ENCODE measurements around the gene B4GALT6. TPM values are rescaled to one million over a fixed set of nuclear protein-coding genes. Genes with fewer than 3 reads are reported as not detected.

Gene B4GALT6
- 17.8 and 19.4 TPM in 2 replicates for polyA plus RNA-seq
- 13.1 and 15.0 TPM in 2 replicates for polyA minus RNA-seq

GRCh38 chr18:31684279-31685096 lies at the start of gene B4GALT6:
Gene B4GALT6, minus strand, starts transcription at chr18:31684581. Its CDS starts 155 bp downstream, at chr18:31684426.
- H4K20me1 ChIP-seq (ENCODE audit: insufficient read depth), result no peaks in the 10 kb centered on the region
- H3K79me2 ChIP-seq (replicated peaks; ENCODE audit: insufficient read depth, low read length), result peaks cover 44% of the 10 kb centered on the region
- H3K9ac ChIP-seq (ENCODE audit: low read length), result peak within 1 kb of the TSS; percentile 80
- H3F3A ChIP-seq (ENCODE audit: insufficient read depth, low read length, poor library complexity, severe bottlenecking), result peaks cover 2% of the 10 kb centered on the region
- TF ChIP-seq MXI1 (conservative IDR thresholded peaks at IDR 0.05; ENCODE audit: poor library complexity, severe bottlenecking) (no peak), POLR2AphosphoS5 (IDR thresholded peaks at IDR 0.05) (peak; percentile 8), EZH2 (IDR thresholded peaks at IDR 0.05; ENCODE audit: borderline replicate concordance, insufficient read depth, low read length, poor library complexity, severe bottlenecking) (no peak), RAD21 (conservative IDR thresholded peaks at IDR 0.05) (no peak), EP300 (conservative IDR thresholded peaks at IDR 0.05; ENCODE audit: poor library complexity, severe bottlenecking) (no peak), REST (IDR thresholded peaks at IDR 0.05; ENCODE audit: borderline replicate concordance) (no peak), TAF1 (IDR thresholded peaks at IDR 0.05; ENCODE audit: low read depth) (no peak)
- H3K27ac ChIP-seq (ENCODE audit: low read length), result peak within 1 kb of the TSS; percentile 90
- peak within 1 kb of the TSS; percentile 79 for H2AFZ ChIP-seq (ENCODE audit: low read depth, low read length)
- H3K4me3 ChIP-seq (ENCODE audit: low read length), result peak within 1 kb of the TSS; percentile 89
- H3K27me3 ChIP-seq (ENCODE audit: insufficient read depth, low read depth, low read length), result no peaks in the 10 kb centered on the region
- H3K9me3 ChIP-seq (ENCODE audit: low read length), result no peaks in the 10 kb centered on the region
- no peaks in the 10 kb centered on the region for H3K36me3 ChIP-seq (ENCODE audit: insufficient read depth, low read length)
- H3K4me2 ChIP-seq (ENCODE audit: low read length), result peak within 1 kb of the TSS; percentile 92
- no peaks in the 10 kb centered on the region for H3K9me2 ChIP-seq (ENCODE audit: insufficient read depth, low read length)

- no peak overlapping the region for H3K9ac ChIP-seq (ENCODE audit: low read length)
- H2AFZ ChIP-seq (ENCODE audit: low read depth, low read length), result no peak overlapping the region
These were observed 47.2 kb upstream of the B4GALT6 start for GRCh38 chr18:31731628-31732027.

More at GRCh38 chr18:31731628-31732027, 47.2 kb upstream of the B4GALT6 start:
- no peaks in the 10 kb centered on the region for H3K9me3 ChIP-seq (ENCODE audit: low read length)
- H3K79me2 ChIP-seq (replicated peaks; ENCODE audit: insufficient read depth, low read length), result no peaks in the 10 kb centered on the region
- no peaks in the 10 kb centered on the region for H3F3A ChIP-seq (ENCODE audit: insufficient read depth, low read length, poor library complexity, severe bottlenecking)
- H4K20me1 ChIP-seq (ENCODE audit: insufficient read depth), result no peaks in the 10 kb centered on the region
- no peaks in the 10 kb centered on the region for H3K9me2 ChIP-seq (ENCODE audit: insufficient read depth, low read length)
- H3K27me3 ChIP-seq (ENCODE audit: insufficient read depth, low read depth, low read length), result no peaks in the 10 kb centered on the region
- H3K4me2 ChIP-seq (ENCODE audit: low read length), result no peak overlapping the region
- H3K27ac ChIP-seq (ENCODE audit: low read length), result no peak overlapping the region
- no peak overlapping the region for H3K4me3 ChIP-seq (ENCODE audit: low read length)
- no peaks in the 10 kb centered on the region for H3K36me3 ChIP-seq (ENCODE audit: insufficient read depth, low read length)
- TF ChIP-seq SMC3 (conservative IDR thresholded peaks at IDR 0.05; ENCODE audit: poor library complexity) (no peak), POLR2AphosphoS5 (IDR thresholded peaks at IDR 0.05) (no peak), REST (IDR thresholded peaks at IDR 0.05; ENCODE audit: borderline replicate concordance) (no peak), EZH2 (IDR thresholded peaks at IDR 0.05; ENCODE audit: borderline replicate concordance, insufficient read depth, low read length, poor library complexity, severe bottlenecking) (no peak), CTCF (IDR thresholded peaks at IDR 0.05; ENCODE audit: poor library complexity, severe bottlenecking) (no peak), RAD21 (conservative IDR thresholded peaks at IDR 0.05) (no peak), TAF1 (IDR thresholded peaks at IDR 0.05; ENCODE audit: low read depth) (no peak), MXI1 (conservative IDR thresholded peaks at IDR 0.05; ENCODE audit: poor library complexity, severe bottlenecking) (no peak), EP300 (conservative IDR thresholded peaks at IDR 0.05; ENCODE audit: poor library complexity, severe bottlenecking) (no peak)
